GM21526 (cell line): ENCODE measurements around the gene AGAP1.

Experiments used
- ATAC-seq: cut with Tn5 transposase; IDR thresholded peaks from one replicate; pipeline ENCODE4 v1.9.1; 2021; ENCODE audit warnings: moderate library complexity; ENCODE audit not compliant: unreplicated experiment, low FRiP score

Gene AGAP1

GRCh38 chr2:235820571-235820970, 326.7 kb downstream of the AGAP1 start:
- no peak for ATAC-seq

GRCh38 chr2:235824331-235824730, 330.5 kb downstream of the AGAP1 start:
- no peak for ATAC-seq

GRCh38 chr2:235825946-235826345, 332.1 kb downstream of the AGAP1 start:
- no peak for ATAC-seq

GRCh38 chr2:235826826-235827225, 333.0 kb downstream of the AGAP1 start:
- ATAC-seq: no peak

- no peak for ATAC-seq
Measured at GRCh38 chr2:235827585-235827992, 333.7 kb downstream of the AGAP1 start.

GRCh38 chr2:235829726-235830125, 335.9 kb downstream of the AGAP1 start:
- no peak for ATAC-seq

- no peak for ATAC-seq
Measured at GRCh38 chr2:235831755-235832154, 337.9 kb downstream of the AGAP1 start.

- no peak for ATAC-seq
Measured at GRCh38 chr2:235832941-235833340, 339.1 kb downstream of the AGAP1 start.

GRCh38 chr2:235833971-235834620, 340.3 kb downstream of the AGAP1 start:
- ATAC-seq: no peak

- ATAC-seq: no peak
Measured at GRCh38 chr2:235834781-235835180, 340.9 kb downstream of the AGAP1 start.

- ATAC-seq: no peak
Measured at GRCh38 chr2:235835810-235836209, 342.0 kb downstream of the AGAP1 start.

- ATAC-seq: no peak
Measured at GRCh38 chr2:235836491-235836911, 342.7 kb downstream of the AGAP1 start.

GRCh38 chr2:235839226-235839625, 345.4 kb downstream of the AGAP1 start:
- no peak for ATAC-seq

- ATAC-seq: no peak
Measured at GRCh38 chr2:235839974-235840373, 346.1 kb downstream of the AGAP1 start.

GRCh38 chr2:235841863-235842262, 348.0 kb downstream of the AGAP1 start:
- ATAC-seq: no peak

GRCh38 chr2:235842941-235843340, 349.1 kb downstream of the AGAP1 start:
- ATAC-seq: no peak

- ATAC-seq: no peak
Measured at GRCh38 chr2:235843591-235844395, 349.9 kb downstream of the AGAP1 start.

GRCh38 chr2:235844561-235844960, 350.7 kb downstream of the AGAP1 start:
- ATAC-seq: no peak

- ATAC-seq: no peak
Measured at GRCh38 chr2:235845245-235845644, 351.4 kb downstream of the AGAP1 start.

GRCh38 chr2:235847576-235847975, 353.7 kb downstream of the AGAP1 start:
- no peak for ATAC-seq

GRCh38 chr2:235848055-235848454, 354.2 kb downstream of the AGAP1 start:
- ATAC-seq: no peak

GRCh38 chr2:235848946-235849345, 355.1 kb downstream of the AGAP1 start:
- ATAC-seq: no peak
